ENCODE data around the gene KIF25. TPM values are rescaled to one million over a fixed set of nuclear protein-coding genes. Genes with fewer than 3 reads are reported as not detected.

KIF25 gene
- total RNA-seq, 3 donors from 2014 or later, result 0.14 to 1.1 (median 0.41) TPM

DNA sequence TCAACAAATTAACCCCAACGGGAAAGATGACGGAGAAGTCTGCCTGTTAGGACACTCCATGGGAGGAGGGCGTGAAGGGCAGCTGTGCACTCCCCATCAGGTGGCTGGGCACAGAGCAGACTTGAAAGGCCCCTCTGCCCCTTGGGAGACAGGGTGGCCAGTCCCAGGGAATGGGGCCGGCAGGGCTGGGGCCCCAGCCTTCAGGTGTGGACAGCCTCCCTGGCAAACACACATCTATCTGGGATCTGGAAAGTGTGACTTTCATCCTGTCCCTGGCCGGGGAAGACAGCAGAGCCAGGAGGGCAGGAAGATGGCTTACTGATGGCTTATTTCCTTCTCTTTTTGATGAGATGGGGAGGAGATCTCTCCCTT is 86.0 kb downstream of the KIF25 start:
- no peak for DNase-seq
- Histone ChIP-seq H3K9me3 (no peaks in the 10 kb centered on the region), H3K4me3 (no peak overlapping the region), H3K36me3 (ENCODE audit: low read depth) (no peaks in the 10 kb centered on the region), H3K4me1 (ENCODE audit: low read depth) (peaks cover 35% of the 10 kb centered on the region)
- intact Hi-C loops (cut with DNase I, micrococcal nuclease), result no loop called here
- no peak for ATAC-seq
- TF ChIP-seq, protein P1, sequence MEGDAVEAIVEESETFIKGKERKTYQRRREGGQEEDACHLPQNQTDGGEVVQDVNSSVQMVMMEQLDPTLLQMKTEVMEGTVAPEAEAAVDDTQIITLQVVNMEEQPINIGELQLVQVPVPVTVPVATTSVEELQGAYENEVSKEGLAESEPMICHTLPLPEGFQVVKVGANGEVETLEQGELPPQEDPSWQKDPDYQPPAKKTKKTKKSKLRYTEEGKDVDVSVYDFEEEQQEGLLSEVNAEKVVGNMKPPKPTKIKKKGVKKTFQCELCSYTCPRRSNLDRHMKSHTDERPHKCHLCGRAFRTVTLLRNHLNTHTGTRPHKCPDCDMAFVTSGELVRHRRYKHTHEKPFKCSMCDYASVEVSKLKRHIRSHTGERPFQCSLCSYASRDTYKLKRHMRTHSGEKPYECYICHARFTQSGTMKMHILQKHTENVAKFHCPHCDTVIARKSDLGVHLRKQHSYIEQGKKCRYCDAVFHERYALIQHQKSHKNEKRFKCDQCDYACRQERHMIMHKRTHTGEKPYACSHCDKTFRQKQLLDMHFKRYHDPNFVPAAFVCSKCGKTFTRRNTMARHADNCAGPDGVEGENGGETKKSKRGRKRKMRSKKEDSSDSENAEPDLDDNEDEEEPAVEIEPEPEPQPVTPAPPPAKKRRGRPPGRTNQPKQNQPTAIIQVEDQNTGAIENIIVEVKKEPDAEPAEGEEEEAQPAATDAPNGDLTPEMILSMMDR (IDR thresholded peaks at IDR 0.05), result no peak

DNA sequence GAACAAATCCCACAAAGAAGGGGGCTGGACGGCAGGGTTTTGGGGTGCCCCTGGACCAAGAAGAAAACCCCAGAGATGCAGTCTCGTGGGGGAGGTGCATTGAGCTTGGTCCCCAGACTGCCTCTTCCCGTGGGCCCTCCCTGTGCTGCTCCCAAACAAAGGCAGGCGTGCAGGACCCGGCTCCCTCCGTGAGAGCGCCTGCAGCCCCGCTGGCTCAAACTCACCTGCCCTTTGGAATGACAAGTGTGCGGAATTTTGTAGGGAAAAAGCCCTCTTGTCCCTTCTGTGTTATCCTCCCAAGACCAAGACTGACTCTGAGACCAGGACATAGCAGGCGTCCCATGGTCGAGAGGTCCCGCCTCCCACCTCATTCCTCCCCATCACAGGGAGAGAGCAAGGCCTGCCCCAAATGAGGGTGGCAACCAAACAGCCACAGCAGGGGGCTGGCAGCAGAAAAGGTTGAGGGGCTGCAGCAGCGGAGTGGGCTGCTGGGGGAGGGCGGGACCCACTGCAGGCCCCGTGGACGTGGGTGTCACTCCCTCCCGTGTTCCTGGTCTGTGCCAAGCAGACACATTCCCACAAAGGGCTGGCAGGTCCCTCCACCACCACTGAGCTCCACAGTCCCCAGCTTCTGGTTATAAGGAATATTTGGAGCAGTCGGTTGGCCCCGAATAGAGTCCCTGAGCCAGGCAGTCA is 87.1 kb downstream of the KIF25 start:
- H3K9me3 ChIP-seq, result no peaks in the 10 kb centered on the region
- no peak for ATAC-seq
- DNase-seq, result no peak
- intact Hi-C loops (cut with DNase I, micrococcal nuclease), result no loop called here
- TF ChIP-seq, protein P1 (IDR thresholded peaks at IDR 0.05), result no peak
- no peak overlapping the region for H3K4me3 ChIP-seq
- peaks cover 31% of the 10 kb centered on the region for H3K4me1 ChIP-seq (ENCODE audit: low read depth)
- H3K36me3 ChIP-seq (ENCODE audit: low read depth), result no peaks in the 10 kb centered on the region

DNA sequence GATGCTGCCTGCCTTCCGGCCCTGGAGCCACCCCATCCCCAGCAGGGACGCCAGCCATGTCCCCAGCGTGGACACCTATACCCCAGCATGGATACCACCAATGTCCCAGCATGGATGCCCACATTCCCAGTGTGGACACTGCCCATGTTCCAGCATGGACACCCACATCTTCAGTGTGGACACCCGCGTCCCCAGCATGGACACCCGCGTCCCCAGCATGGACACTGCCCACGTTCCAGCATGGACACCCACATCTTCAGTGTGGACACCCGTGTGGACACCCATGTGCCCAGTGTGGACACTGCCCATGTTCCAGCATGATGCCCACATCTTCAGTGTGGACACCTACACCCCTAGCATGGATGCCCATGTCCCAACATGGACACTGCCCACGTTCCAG is 88.6 kb downstream of the KIF25 start:
- TF ChIP-seq, protein P1 (IDR thresholded peaks at IDR 0.05), result no peak
- H3K4me1 ChIP-seq (ENCODE audit: low read depth), result peaks cover 26% of the 10 kb centered on the region
- DNase-seq (peak in 1 of 3 donors; percentile 22), ATAC-seq (no peak)
- no peaks in the 10 kb centered on the region for H3K9me3 ChIP-seq
- H3K36me3 ChIP-seq (ENCODE audit: low read depth), result no peaks in the 10 kb centered on the region
- H3K4me3 ChIP-seq, result no peak overlapping the region
- intact Hi-C loops (cut with DNase I, micrococcal nuclease), result no loop called here

DNA sequence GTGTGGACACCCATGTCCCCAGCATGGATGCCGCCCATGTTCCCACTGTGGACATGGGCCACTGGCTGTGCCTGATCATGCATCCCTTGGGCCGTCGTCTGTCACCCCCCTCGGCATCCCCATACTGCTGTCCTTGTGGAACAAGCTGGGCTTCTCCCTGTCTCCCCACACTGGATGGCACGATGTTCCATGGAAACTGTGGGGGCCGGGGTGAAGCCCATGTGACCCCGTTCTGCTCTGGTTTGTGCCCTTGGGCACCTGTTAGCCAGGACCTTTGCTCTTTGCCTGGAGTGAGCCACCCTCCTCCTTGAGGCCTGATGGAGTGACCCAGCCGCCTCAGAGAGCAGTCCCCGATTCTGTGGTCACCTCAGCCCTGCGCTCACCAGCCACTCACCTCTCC is 89.1 kb downstream of the KIF25 start:
- intact Hi-C loops (cut with DNase I, micrococcal nuclease), result no loop called here
- peaks cover 27% of the 10 kb centered on the region for H3K4me1 ChIP-seq (ENCODE audit: low read depth)
- DNase-seq, result peak in 1 of 3 donors; percentile 22

DNA sequence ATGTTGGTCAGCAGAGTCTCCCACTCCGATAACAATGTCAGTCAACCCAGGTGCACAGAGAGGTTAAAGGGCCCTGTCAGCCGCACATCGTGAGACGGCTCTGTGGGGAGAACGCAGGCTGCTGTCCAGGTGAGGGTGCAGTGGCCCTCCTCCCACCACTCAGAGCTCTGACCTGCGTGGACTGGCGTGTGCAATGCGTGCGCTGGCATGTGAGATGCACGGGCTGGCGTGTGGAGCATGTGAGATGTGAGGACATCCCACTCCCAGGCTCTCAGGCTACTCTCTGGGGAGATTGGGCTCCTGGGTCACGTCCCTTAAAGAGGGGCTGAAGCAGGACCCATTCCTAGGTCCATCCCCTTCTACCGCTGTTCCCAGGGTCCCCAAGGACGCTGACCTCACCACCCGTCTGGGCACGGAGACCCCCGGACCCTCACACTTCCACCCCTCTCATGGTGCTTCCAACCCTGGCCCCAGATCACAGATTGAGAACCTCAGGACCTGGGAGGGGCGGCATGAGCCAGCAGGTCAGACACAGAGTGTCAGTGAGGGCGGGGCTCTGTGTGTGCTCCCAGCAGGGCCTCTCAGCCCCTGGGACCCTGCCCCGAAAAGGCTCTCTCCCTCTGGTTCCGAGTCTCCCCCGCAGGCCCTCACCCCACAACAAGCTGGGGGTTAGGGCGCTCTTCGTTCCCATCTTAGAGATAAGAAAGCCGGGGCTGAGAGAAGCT is 90.1 kb downstream of the KIF25 start:
- ATAC-seq (peak; percentile 19), DNase-seq (peak; percentile 44 to 50 (median 46))
- no peak overlapping the region for H3K4me3 ChIP-seq

More for the DNA sequence above, 89.1 kb downstream of the KIF25 start:
- no peak overlapping the region for H3K4me3 ChIP-seq
- no peaks in the 10 kb centered on the region for H3K9me3 ChIP-seq
- ATAC-seq, result no peak
- H3K36me3 ChIP-seq (ENCODE audit: low read depth), result no peaks in the 10 kb centered on the region
- TF ChIP-seq, protein P1 (IDR thresholded peaks at IDR 0.05), result no peak

More for the DNA sequence above, 90.1 kb downstream of the KIF25 start:
- intact Hi-C loops (cut with DNase I, micrococcal nuclease), result no loop called here
- Histone ChIP-seq H3K9me3 (no peaks in the 10 kb centered on the region), H3K36me3 (ENCODE audit: low read depth) (no peaks in the 10 kb centered on the region), H3K4me1 (ENCODE audit: low read depth) (peaks cover 26% of the 10 kb centered on the region)
- TF ChIP-seq, protein P1 (IDR thresholded peaks at IDR 0.05), result no peak

All from mucosa of descending colon (tissue), 3 donors.